Activated naive CD8-positive, alpha-beta T cell treated with anti-CD3 and anti-CD28 coated beads, Interleukin-2, amount 50 U/mL, for 24 hours (primary cell): ENCODE results near the gene DNAJC16.

Experiments used
- ATAC-seq: fragments of 150-1000 bp; cut with Tn5 transposase; one replicate; pipeline ENCODE4 v1.10.0; 2021
- DNase-seq: peaks from one replicate; pipeline ENCODE4 v3.0.0; 2021
- H3K27ac Mint-ChIP-seq: one replicate; pipeline ENCODE4 v1.8.0; 2021; ENCODE audit warnings: mild to moderate bottlenecking, mixed read lengths
- H3K27me3 Mint-ChIP-seq: one replicate; pipeline ENCODE4 v1.8.0; 2021; ENCODE audit warnings: mixed read lengths
- H3K36me3 Mint-ChIP-seq: one replicate; pipeline ENCODE4 v1.8.0; 2021; ENCODE audit warnings: low read depth, mixed read lengths
- H3K4me1 Mint-ChIP-seq: one replicate; pipeline ENCODE4 v1.8.0; 2021; ENCODE audit warnings: mixed read lengths
- H3K4me3 Mint-ChIP-seq: one replicate; pipeline ENCODE4 v1.8.0; 2021; ENCODE audit warnings: mild to moderate bottlenecking, moderate library complexity, mixed read lengths
- H3K9me3 Mint-ChIP-seq: one replicate; pipeline ENCODE4 v1.8.0; 2021; ENCODE audit warnings: mixed read lengths

DNAJC16 gene

GRCh38 chr1:15605398-15606383 is 79.0 kb downstream of the DNAJC16 start:
- peaks cover 14% of the 10 kb centered on the region for H3K4me1 Mint-ChIP-seq
- ATAC-seq, result no peak
- DNase-seq, result no peak
- no peak overlapping the region for H3K4me3 Mint-ChIP-seq
- no peak overlapping the region for H3K27ac Mint-ChIP-seq
- H3K36me3 Mint-ChIP-seq, result no peaks in the 10 kb centered on the region
- H3K27me3 Mint-ChIP-seq, result no peaks in the 10 kb centered on the region
- no peaks in the 10 kb centered on the region for H3K9me3 Mint-ChIP-seq

- H3K9me3 Mint-ChIP-seq, result no peaks in the 10 kb centered on the region
- DNase-seq, result no peak
- H3K36me3 Mint-ChIP-seq, result no peaks in the 10 kb centered on the region
- H3K4me1 Mint-ChIP-seq, result no peaks in the 10 kb centered on the region
- H3K27me3 Mint-ChIP-seq, result no peaks in the 10 kb centered on the region
- ATAC-seq, result no peak
- H3K27ac Mint-ChIP-seq, result no peak overlapping the region
- no peak overlapping the region for H3K4me3 Mint-ChIP-seq
Observed at GRCh38 chr1:15609631-15610030, 83.0 kb downstream of the DNAJC16 start.

DNA sequence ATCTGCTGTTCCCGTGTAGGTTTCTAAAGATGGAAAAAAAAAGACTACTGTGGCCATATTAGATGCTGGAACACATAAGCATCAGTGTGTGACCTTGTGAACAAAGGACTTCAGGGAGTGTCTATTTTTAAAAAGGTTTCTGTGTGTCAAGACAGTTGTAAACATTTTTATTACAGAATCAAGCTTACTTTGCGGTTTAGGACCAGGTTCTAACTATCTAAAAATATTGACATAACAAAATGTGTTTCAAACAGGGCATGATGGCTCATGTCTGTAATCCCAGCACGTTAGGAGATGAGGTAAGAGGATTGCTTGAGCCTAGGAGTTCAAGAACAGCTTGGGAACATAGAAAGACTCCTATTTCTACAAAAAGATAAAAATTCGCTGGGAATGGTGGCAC is 83.5 kb downstream of the DNAJC16 start:
- Mint-ChIP-seq H3K36me3 (no peaks in the 10 kb centered on the region), H3K4me3 (no peak overlapping the region), H3K27ac (no peak overlapping the region), H3K4me1 (no peaks in the 10 kb centered on the region), H3K27me3 (no peaks in the 10 kb centered on the region), H3K9me3 (no peaks in the 10 kb centered on the region)
- DNase-seq, result no peak
- ATAC-seq, result no peak

GRCh38 chr1:15616373-15617172 is 89.9 kb downstream of the DNAJC16 start:
- DNase-seq, result peak; percentile 26
- Mint-ChIP-seq H3K4me3 (peak overlapping the region; percentile 89), H3K36me3 (peaks cover 15% of the 10 kb centered on the region), H3K9me3 (no peaks in the 10 kb centered on the region), H3K27ac (peak overlapping the region; percentile 90), H3K27me3 (no peaks in the 10 kb centered on the region), H3K4me1 (peaks cover 43% of the 10 kb centered on the region)
- ATAC-seq, result peak; percentile 26

DNA sequence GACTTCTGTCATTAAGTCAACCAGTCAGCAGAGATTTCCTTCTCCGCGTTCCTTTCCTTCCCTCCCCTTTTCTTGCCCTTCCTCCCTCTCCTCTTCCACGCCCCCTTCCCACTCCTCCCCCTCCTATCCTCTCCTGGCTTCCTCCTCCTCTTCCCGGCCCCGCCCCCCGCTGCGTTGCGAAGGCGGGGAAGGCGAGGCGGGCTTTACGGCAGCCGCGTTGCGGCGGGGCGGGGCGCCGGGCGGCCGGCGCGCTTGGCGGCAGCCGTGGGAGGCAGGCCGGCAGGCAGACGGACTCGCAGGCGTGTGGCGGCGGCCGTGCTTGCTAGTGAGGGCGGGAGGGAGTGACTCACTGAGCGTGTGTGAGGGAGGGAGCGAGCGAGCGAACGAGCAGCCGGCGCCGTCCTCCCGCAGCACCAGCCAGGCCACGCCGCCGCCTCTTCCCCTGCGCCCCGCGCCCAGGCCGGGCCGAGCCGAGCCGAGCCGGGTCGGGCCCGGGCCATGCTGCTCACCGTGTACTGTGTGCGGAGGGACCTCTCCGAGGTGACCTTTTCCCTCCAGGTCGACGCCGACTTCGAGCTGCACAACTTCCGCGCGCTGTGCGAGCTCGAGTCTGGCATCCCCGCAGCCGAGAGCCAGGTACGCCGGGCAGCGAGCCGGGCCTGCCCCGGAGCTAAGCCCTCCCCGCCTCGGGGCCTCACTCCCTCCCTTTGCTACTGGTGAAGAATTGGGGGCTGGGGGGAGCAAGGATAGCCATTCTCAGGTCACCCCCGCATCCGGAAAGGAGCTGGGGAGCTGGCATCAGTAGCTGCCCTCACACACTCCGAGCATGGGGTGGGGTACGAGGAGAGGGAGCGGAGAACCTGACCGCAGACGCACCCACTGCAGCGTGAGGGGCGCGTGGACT is 90.8 kb downstream of the DNAJC16 start, which contains the start of gene DDI2:
TSS of gene DDI2 (plus strand) at position 286 of the 904 bp plus-strand sequence. CDS start at position 499, 213 bp downstream.
- Mint-ChIP-seq H3K27me3 (no peaks in the 10 kb centered on the region), H3K27ac (peak within 1 kb of the TSS; percentile 96), H3K36me3 (peaks cover 16% of the 10 kb centered on the region), H3K9me3 (no peaks in the 10 kb centered on the region), H3K4me1 (peaks cover 50% of the 10 kb centered on the region), H3K4me3 (peak within 1 kb of the TSS; percentile 89)
- DNase-seq (peak; percentile 96), ATAC-seq (peak; percentile 91)

DNA sequence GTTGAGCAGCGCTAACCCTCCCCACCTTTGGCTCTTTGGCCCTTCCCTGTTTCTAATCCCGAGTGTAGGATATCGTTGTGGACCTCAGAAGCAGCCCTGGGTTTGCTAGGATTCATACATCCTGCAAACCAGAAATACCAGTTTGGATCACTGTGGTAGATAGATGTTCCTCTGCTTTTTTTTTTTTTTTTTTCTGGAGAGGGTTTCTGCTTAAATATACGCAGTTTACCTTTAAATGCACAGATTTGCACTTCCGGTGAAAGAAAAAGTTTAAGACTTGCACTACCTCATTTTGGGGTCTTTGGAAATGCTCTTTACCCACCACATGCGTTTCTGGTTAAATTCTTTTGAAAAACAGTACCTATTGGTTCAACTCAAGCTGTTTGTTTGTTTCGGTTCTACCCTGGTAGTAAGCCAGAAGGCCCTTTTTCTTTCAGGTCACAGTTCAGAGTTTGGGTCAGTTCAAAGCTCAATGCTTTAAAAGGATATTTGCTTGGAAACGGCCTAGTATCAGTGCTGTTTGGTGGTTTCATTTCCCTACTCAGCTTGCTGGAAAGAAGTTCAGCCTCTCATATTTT is 91.5 kb downstream of the DNAJC16 start:
- Mint-ChIP-seq H3K4me1 (peaks cover 58% of the 10 kb centered on the region), H3K27ac (peak overlapping the region; percentile 96), H3K36me3 (peaks cover 20% of the 10 kb centered on the region), H3K4me3 (peak overlapping the region; percentile 89), H3K9me3 (no peaks in the 10 kb centered on the region), H3K27me3 (no peaks in the 10 kb centered on the region)
- ATAC-seq (no peak), DNase-seq (no peak)

GRCh38 chr1:15618655-15619525 is 92.2 kb downstream of the DNAJC16 start:
- Mint-ChIP-seq H3K4me3 (peak overlapping the region; percentile 89), H3K4me1 (peaks cover 58% of the 10 kb centered on the region), H3K27me3 (no peaks in the 10 kb centered on the region), H3K36me3 (peaks cover 20% of the 10 kb centered on the region), H3K27ac (peak overlapping the region; percentile 96), H3K9me3 (no peaks in the 10 kb centered on the region)
- ATAC-seq (no peak), DNase-seq (no peak)

DNA sequence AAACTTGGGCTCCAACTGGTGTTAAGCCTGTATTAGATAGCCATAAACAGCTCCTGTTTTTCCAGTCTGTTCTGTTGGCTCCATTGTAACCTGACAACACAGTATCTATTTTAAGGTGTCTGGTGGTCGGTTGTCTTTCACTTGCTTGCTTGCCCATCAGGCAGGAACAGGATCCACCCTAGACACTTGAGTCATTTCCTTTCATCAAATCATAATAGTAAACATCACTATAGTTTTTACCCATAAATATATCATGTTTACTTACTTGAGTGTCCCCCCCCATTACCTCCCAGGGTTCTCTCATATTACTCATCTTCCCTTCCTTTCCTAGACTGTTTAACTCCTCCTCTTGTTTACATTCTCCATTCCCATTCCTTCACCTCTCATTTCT is 93.5 kb downstream of the DNAJC16 start:
- Mint-ChIP-seq H3K36me3 (peaks cover 24% of the 10 kb centered on the region), H3K9me3 (no peaks in the 10 kb centered on the region), H3K4me3 (peak overlapping the region; percentile 44), H3K27ac (no peak overlapping the region), H3K27me3 (no peaks in the 10 kb centered on the region), H3K4me1 (peaks cover 69% of the 10 kb centered on the region)
- DNase-seq (no peak), ATAC-seq (no peak)

DNA sequence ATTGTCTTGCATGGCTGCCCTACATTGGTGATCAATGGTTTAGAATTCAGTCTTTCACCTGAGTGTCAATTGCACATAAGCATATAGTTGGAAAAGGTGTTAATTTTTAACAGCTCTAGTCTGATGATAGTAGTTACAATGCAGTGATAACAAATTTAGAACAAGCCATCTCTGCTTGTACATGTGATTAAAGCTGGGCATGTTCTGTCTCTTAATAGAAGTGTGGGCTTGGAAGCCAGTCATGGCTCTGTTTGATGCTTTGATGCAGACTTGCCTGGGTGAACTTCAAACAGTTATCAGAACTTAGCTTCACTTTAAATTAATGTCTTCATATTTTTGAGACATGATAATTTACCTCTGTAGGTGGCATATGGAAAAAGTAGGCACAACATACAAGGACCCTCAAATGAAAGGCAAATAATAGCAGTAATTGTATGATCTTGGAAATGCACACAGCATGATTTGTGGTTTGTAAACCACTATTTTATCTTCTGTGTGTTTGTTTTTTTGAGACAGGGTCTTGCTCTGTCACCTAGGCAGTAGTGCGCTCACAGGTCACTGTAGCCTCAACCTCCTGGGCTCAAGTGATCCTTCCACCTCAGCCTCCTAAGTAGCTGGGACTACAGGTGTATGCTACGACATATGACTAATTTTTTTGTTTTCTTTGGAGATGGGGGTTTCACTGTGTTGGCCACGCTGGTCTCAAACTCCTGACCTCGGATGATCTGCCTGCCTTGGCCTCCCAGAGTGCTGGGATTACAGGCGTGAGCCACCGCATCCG is 94.4 kb downstream of the DNAJC16 start:
- H3K4me3 Mint-ChIP-seq, result peak overlapping the region; percentile 34
- ATAC-seq, result no peak
- DNase-seq, result no peak
- H3K36me3 Mint-ChIP-seq, result peaks cover 24% of the 10 kb centered on the region
- peak overlapping the region; percentile 46 for H3K27ac Mint-ChIP-seq
- peaks cover 70% of the 10 kb centered on the region for H3K4me1 Mint-ChIP-seq
- H3K27me3 Mint-ChIP-seq, result no peaks in the 10 kb centered on the region
- no peaks in the 10 kb centered on the region for H3K9me3 Mint-ChIP-seq

GRCh38 chr1:15621975-15622374 is 95.3 kb downstream of the DNAJC16 start:
- Mint-ChIP-seq H3K27ac (no peak overlapping the region), H3K36me3 (peaks cover 29% of the 10 kb centered on the region), H3K4me1 (peaks cover 70% of the 10 kb centered on the region)

GRCh38 chr1:15622712-15623373 is 96.2 kb downstream of the DNAJC16 start:
- H3K36me3 Mint-ChIP-seq, result peaks cover 35% of the 10 kb centered on the region
- peaks cover 77% of the 10 kb centered on the region for H3K4me1 Mint-ChIP-seq
- no peak overlapping the region for H3K4me3 Mint-ChIP-seq
- no peaks in the 10 kb centered on the region for H3K9me3 Mint-ChIP-seq
- no peak for ATAC-seq
- no peaks in the 10 kb centered on the region for H3K27me3 Mint-ChIP-seq
- no peak for DNase-seq
- no peak overlapping the region for H3K27ac Mint-ChIP-seq

More at GRCh38 chr1:15621975-15622374, 95.3 kb downstream of the DNAJC16 start:
- H3K27me3 Mint-ChIP-seq, result no peaks in the 10 kb centered on the region
- H3K4me3 Mint-ChIP-seq, result no peak overlapping the region
- no peaks in the 10 kb centered on the region for H3K9me3 Mint-ChIP-seq
- ATAC-seq (no peak), DNase-seq (no peak)

GRCh38 chr1:15623435-15623834 is 96.8 kb downstream of the DNAJC16 start:
- Mint-ChIP-seq H3K27me3 (no peaks in the 10 kb centered on the region), H3K9me3 (no peaks in the 10 kb centered on the region), H3K4me1 (peaks cover 80% of the 10 kb centered on the region), H3K4me3 (no peak overlapping the region), H3K36me3 (peaks cover 33% of the 10 kb centered on the region), H3K27ac (no peak overlapping the region)
- ATAC-seq (no peak), DNase-seq (no peak)
